ES-I3 (cell line): Measurements from ENCODE around the gene SLC1A4.

Experiments
- H3K36me3 ChIP-seq: 2 replicates; pipeline ENCODE4 v1.6.1; 2013; ENCODE audit warnings: mild to moderate bottlenecking, low read length, control low read depth, moderate library complexity; ENCODE audit not compliant: insufficient read depth
- H3K4me1 ChIP-seq: 2 replicates; pipeline ENCODE4 v1.6.1; 2013; ENCODE audit warnings: mild to moderate bottlenecking, control low read depth, low read length; ENCODE audit not compliant: insufficient read depth
- H3K9ac ChIP-seq: 2 replicates; pipeline ENCODE4 v1.6.1; 2013; ENCODE audit warnings: low read depth, mild to moderate bottlenecking, low read length, moderate library complexity
- H3K9me3 ChIP-seq: 2 replicates; pipeline ENCODE4 v1.6.1; 2013; ENCODE audit warnings: mild to moderate bottlenecking, low read length, moderate library complexity; ENCODE audit not compliant: control insufficient read depth, insufficient read depth

SLC1A4 gene

DNA sequence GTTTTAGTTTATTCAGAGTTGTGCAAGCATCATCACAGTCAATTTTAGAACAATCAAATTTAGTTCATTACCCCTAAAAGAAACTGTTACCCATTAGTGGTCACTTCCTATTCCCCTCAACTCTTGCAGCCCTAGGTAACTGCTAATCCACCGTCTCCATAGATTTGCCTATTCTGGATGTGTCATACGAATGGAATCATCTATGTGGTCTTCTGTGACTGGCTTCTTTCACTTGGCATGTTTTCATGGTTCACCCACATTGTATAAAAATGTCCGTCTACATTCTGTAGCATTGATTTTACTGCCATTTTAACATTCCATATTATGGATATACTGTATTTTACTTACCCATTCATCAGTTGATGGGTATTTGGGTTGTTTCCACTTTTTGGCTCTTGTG lies 61.7 kb downstream of the SLC1A4 start:
- no peak overlapping the region for H3K9ac ChIP-seq
- H3K4me1 ChIP-seq, result peaks cover 2% of the 10 kb centered on the region; the same call in 1 of the 2 replicates
- H3K36me3 ChIP-seq, result peaks cover 2% of the 10 kb centered on the region; the same call in 1 of the 2 replicates
- peaks cover 3% of the 10 kb centered on the region; the same call in 1 of the 2 replicates for H3K9me3 ChIP-seq

DNA sequence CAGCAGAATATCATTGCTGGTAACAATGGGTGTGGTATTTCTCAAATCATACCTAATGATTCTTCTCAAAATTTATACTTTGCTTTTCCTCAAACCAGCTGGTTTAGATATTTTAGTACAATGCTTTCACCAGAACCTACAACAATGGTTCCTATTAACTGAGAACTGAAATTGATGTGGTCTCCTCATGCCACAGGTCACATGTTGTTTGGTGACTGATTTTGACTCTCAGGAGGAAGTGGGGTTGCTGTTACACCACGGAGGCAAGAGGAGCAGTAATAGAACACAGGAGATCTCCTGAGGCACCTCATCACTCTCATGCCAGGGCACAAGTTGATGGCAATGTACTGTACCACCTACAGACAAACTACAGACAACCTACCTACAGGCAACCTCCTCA lies 64.0 kb downstream of the SLC1A4 start:
- Histone ChIP-seq H3K9ac (no peak overlapping the region), H3K4me1 (no peaks in the 10 kb centered on the region), H3K9me3 (0 out of 2 replicates have a peak, but pooled peaks cover 3% of the 10 kb centered on the region), H3K36me3 (no peaks in the 10 kb centered on the region)

DNA sequence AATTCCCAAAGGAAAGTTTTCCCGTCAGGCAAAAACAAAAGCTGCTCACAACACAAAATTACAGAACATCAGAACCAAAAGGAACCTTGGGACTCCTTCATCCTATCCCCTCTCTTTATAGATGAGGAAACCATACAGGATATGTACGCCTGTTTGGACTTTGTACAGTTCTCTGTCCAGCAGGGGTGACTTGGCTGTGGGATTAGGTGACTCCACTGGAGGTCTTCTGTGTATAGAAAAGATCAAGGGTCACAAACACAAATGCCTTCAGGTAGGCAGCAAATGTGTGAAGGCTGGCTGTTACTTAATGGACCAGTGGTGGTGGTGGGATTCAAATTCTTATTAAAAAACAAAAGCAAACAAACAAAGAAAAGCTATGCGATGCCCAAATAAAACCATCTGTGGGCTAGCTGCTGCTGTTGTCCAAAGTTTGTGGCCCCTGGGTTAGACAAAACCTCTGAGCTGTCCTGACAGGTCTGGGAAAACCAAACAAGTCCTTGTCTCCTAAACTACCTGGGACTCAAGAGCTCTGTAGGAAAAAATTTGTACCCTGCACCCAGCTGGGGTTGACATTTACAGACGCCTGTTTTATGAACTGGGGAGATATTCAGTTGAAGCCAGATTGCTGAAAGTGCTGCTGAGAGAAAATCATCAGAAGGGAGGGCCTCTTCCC lies 65.7 kb downstream of the SLC1A4 start:
- H3K9ac ChIP-seq, result no peak overlapping the region
- H3K9me3 ChIP-seq, result no peaks in the 10 kb centered on the region
- peaks cover 3% of the 10 kb centered on the region; the same call in 1 of the 2 replicates for H3K4me1 ChIP-seq
- no peaks in the 10 kb centered on the region for H3K36me3 ChIP-seq

DNA sequence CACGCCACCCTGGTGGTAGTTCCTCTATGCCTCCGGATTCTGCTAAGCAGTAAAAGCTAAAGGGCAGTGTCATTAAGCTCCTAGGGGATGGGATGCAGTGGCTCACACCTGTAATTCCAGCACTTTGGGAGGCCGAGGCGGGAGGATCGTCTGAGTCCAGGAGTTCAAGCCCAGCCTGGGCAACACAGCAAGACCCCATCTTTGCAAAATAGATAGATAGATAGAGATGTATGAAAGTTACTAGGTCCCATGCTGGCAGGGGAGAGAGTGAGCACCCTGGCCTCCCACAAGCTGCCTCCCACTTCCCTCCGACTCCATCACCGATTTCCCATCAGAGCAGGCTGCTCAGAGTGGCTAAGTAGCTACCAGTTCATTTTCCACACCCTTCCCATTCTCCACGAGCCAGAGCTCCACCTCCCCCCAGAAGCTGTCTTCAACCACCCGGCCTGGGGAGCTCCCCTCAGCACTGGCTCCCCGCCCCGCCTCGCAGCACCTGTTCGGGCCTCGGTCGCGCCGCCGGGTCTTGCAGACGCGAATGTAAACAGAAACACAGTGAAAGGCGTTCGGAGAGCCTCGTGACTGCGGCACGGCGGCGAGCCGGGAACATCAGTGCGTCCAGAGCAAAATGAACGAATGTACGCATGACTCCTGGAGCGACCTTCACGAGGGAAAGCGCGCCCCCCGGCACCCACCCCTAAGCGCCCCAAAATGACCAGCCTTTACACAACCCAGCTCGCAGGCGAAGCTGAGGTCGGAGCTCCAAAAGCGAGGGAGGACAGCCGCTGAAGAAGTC lies 66.4 kb downstream of the SLC1A4 start:
- Histone ChIP-seq H3K36me3 (no peaks in the 10 kb centered on the region), H3K4me1 (peaks cover 3% of the 10 kb centered on the region; the same call in 1 of the 2 replicates), H3K9ac (peak overlapping the region; percentile 68), H3K9me3 (no peaks in the 10 kb centered on the region)

DNA sequence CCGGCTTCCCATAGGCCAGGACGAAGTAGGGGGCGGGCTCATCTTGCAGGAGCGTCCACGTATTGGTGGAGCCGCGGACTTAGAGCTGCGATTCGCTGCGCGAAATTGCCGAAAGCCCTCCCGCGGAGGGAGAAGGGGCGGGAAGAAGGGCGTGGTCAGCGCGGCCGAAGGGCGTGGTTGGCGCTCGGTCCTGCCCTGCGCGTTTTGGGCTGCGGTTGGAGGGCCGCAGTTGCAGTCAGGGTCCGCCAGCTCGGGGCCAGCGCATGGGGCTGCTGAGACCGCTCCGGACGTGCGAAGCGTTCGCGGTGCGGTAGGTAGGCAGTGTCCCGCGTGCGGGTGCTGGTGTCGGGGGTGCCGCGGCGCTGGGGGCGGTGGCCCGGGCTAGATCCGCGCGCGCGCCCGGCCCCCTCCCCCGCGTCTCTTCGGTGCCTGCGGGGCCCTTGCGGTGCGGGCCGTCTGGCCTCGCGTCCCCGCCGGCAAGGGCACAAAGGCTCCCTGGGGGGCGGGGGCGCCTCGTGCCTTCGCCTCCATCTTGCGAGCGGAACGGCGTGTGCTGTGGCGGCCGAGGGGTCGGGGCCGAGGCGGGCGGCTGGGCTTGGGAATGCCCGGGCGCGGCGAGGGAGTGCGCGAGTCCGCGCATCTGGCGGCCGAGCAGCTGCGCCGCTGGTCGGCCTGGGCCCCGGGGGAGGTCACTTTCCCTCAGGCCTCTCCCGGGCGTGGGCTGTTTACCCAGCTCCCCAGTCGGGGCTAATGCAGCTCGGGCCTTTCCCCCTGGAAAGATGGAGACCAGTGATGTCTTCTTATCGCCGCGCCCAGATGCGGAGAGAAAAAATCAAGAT lies 67.2 kb downstream of the SLC1A4 start, which contains the start of gene CEP68:
Gene CEP68, plus strand, starts transcription at position 202 of the 839 bp plus-strand sequence. CDS start 13,029 bp downstream, outside the sequence.
- Histone ChIP-seq H3K4me1 (peaks cover 3% of the 10 kb centered on the region; the same call in 1 of the 2 replicates), H3K36me3 (no peaks in the 10 kb centered on the region), H3K9me3 (no peaks in the 10 kb centered on the region), H3K9ac (peak within 1 kb of the TSS; percentile 68)

DNA sequence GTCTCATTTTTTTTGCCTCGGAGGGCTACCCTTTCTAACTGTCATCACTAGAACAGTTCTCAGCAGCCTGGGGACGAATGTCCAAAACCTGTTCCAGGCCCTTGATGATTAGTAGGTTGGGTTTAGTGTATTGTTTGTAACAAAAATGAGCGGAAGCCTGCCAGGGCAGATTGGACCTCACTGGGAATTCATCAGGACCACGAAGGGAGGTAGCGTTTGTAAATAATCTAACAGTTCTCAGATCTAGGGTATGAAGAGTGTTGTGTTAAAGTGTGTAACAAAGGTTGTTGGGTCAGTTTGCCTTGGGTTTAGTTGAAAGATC lies 67.8 kb downstream of the SLC1A4 start:
- Histone ChIP-seq H3K36me3 (no peaks in the 10 kb centered on the region), H3K9ac (peak overlapping the region; percentile 68)

DNA sequence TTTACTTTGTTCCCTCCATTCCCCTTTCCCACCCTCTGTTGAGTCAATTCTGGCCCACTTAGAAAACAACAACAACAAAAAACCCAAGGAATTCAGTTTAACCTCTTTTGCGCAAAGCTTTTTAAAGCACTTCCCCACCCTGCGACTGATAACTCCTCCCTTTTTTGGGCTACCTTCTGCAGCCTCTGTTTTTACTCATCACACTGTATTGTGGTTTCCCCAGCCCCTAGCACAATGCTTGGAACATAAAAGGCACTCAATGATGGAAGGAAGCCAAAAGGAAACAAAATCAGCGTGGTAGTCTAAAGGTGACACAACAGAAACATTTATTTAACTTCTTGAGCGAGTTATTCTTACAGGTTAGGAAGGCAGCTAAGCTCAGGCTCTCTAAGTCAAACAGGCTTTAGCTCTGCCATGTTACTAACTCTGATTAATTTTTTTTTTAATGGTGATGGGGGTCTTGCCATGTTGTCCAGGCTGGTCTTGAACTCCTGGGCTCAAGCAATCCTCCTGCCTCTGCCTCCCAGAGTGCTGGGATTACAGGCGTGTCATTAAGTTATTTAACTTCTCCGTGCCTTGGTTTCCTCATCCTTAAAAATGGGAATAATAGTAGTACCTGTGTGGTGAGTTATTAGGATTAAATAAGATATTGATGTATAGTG lies 68.3 kb downstream of the SLC1A4 start:
- no peaks in the 10 kb centered on the region for H3K36me3 ChIP-seq
- no peaks in the 10 kb centered on the region for H3K9me3 ChIP-seq
- H3K4me1 ChIP-seq, result peaks cover 3% of the 10 kb centered on the region; the same call in 1 of the 2 replicates
- H3K9ac ChIP-seq, result peak overlapping the region; percentile 68; the same call in 1 of the 2 replicates

More for the DNA sequence above, 67.8 kb downstream of the SLC1A4 start:
- Histone ChIP-seq H3K9me3 (no peaks in the 10 kb centered on the region), H3K4me1 (peaks cover 3% of the 10 kb centered on the region; the same call in 1 of the 2 replicates)

DNA sequence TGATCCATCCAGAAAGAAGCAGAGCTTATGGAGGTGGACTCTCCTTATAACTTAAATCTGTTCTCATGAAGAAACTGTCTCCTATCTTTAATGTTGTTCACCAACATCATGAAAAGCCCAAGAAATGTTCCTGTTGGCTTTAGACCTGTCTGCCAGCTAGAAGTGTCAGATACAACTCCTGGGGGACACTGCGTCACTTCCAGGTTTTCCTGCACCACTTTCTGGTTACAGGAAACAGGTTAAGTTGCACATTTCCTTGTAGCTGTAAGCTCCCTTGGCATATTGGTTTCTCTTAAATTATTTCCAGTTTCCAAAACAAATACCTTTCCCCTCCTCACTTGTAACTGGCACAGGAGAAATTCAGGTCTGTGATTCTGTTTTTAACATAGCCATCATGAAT lies 69.9 kb downstream of the SLC1A4 start:
- no peaks in the 10 kb centered on the region for H3K36me3 ChIP-seq
- H3K9me3 ChIP-seq, result no peaks in the 10 kb centered on the region
- peaks cover 3% of the 10 kb centered on the region; the same call in 1 of the 2 replicates for H3K4me1 ChIP-seq
- no peak overlapping the region for H3K9ac ChIP-seq

DNA sequence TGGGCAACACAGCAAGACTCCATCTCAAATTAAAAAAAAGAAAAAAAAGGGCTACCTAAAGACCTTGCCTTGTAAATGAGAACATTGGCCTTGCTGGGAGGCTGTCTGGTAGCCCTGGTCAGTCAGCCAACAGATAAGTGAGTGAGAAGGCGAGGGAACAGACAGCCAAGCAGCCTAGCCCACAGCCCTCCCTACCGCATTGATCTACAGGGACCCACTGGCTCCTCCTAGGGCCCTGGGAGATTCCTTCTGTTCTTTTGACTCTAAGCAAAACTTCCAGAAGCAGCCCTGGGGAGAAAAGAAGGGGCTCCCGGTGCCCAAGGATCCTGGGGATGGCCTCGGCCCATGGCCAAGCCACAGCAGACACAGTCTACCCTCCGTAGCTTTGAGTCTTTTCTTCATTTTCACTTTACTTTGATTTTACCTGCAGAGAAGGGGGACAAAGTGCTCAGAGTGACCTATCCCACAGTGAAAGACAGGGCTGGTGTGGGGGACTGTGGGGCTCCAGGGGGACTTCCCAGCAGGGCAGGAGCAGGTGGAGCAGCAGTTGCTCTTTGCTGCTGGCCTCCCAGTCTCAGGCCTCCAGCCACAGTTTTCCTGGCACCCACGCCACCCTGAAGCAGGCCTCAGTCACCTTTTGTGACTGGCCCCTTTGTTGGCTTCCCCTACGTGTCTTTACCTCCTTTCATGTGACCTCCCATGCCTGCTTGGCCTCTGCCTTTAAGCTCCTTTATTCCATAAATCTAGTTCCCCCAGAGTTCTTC lies 72.1 kb downstream of the SLC1A4 start:
- Histone ChIP-seq H3K9ac (no peak overlapping the region), H3K4me1 (peaks cover 3% of the 10 kb centered on the region), H3K9me3 (no peaks in the 10 kb centered on the region)

DNA sequence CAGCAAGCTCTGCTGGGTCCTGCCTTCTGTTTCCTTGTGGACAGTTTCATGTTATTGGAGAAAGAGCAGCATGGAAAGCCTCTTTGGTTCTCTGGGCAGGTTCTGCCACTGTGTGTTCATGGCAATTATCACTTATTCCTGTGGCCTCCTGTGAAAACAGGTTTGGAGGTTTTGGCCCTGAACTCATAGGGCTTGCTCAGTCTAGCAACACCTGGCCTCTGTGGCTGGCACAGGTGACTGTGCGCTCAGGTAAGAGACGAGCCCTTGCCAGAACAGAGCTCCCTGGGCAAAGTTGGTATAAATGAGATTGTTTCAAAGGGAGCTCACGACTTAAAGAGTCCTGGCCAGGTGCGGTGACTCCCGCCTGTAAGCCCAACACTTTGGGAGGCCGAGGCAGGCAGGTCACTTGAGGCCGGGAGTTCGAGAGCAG lies 72.7 kb downstream of the SLC1A4 start:
- Histone ChIP-seq H3K9ac (no peak overlapping the region), H3K4me1 (peaks cover 3% of the 10 kb centered on the region), H3K9me3 (no peaks in the 10 kb centered on the region), H3K36me3 (no peaks in the 10 kb centered on the region)

More for the DNA sequence above, 72.1 kb downstream of the SLC1A4 start:
- H3K36me3 ChIP-seq, result no peaks in the 10 kb centered on the region

DNA sequence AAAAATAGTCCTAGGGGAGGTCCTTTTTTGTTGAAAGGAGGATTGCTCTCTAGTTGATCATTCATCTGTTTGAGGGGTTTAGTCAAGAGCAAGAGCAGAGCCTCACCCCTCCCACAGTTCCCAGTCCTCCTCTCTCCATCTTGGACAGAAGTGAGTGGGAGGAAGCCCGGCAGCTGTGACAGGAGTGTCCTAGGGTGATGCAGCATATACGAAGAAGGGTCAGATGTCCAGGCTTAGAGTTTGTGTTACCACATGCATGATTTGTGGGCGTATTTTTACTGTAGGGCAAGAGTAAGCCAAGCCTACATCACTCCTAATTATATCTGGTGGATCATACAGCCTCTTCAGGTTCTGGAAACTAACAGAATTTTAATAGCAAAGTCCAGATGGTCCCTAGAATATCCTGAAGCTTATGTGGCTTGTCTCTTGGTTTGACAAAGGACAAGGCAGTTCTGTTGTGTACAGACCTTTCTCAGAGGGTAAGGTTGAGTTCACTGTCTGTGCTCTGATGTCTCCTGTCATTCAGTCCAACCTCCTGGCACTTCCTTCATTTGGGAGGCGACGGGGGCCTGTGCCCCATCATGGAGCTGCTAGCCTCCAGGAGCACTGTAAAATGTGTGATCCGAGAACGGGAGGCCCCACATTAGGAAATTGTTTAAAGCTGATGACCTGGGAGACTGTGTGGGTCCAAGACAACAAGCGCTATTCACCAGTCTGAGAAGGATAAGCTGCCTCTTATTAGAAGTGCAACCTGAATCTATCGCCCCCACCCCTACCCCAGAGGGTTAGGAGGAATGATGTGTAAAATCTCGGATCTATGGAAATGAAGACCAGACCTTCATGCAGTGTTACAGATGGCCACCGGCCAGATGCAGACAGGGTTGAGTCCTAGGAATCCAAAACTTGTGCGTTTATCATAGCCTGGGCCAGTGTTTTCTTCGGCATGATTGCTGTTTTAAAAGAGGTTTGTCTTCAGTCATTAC lies 73.9 kb downstream of the SLC1A4 start:
- no peak overlapping the region for H3K9ac ChIP-seq
- H3K36me3 ChIP-seq, result no peaks in the 10 kb centered on the region; the same call in 1 of the 2 replicates
- peaks cover 3% of the 10 kb centered on the region for H3K4me1 ChIP-seq

More for the DNA sequence above, 73.9 kb downstream of the SLC1A4 start:
- no peaks in the 10 kb centered on the region for H3K9me3 ChIP-seq
